GM12878 (cell line): ENCODE results near the gene CALM3. TPM values are rescaled to one million over a fixed set of nuclear protein-coding genes. Genes with fewer than 3 reads are reported as not detected.
A peak's percentile ranks its signal among the peaks of the same experiment; 100 is the strongest.

Experiments used
- ATAC-seq: fragments of 200-7000 bp; cut with Tn5 transposase; 3 replicates; pipeline ENCODE4 v1.9.1; 2020; ENCODE audit warnings: mild to moderate bottlenecking, moderate library complexity
- BruUV-seq: library from RNA; stranded (reverse); fragments of 400-500 nt; replicated peaks from 2 replicates; lab custom pipeline; 2021; lab: Mats Ljungman, UMichigan
- CTCF ChIA-PET: fragments of 300-600 bp; sonication (Branson Sonifier 250); formaldehyde crosslinking; extraction: SDS; loops from one replicate; lab custom pipeline; 2021; ENCODE audit warnings: inconsistent platforms; lab: Yijun Ruan, JAX
- POLR2A ChIA-PET: fragments of 350-600 bp; formaldehyde crosslinking; extraction: SDS; loops from one replicate; lab custom pipeline; 2021; ENCODE audit warnings: inconsistent platforms; lab: Charles Lee
- RAD21 ChIA-PET: fragments of 300-600 bp; sonication (Branson Sonifier 250); formaldehyde crosslinking; loops from one replicate; lab custom pipeline; 2023; ENCODE audit warnings: antibody characterized with exemption; ENCODE audit not compliant: unreplicated experiment; lab: Charles Lee
- SMC1A ChIA-PET: fragments of 300-600 bp; sonication (Branson Sonifier 250); formaldehyde crosslinking; loops from one replicate; lab custom pipeline; 2023; ENCODE audit not compliant: unreplicated experiment, uncharacterized antibody; lab: Charles Lee
- DNase-seq: peaks from one replicate; pipeline ENCODE4 v3.0.0-alpha.2; 2011; ENCODE audit warnings: low read depth, low spot score
- FAIRE-seq: peaks from 3 replicates; lab custom pipeline; 2011; peaks lifted over from hg19 to GRCh38; lab: Jason Lieb, UNC
- H2AFZ ChIP-seq: 2 replicates; pipeline ENCODE4 v1.6.0; 2011; ENCODE audit warnings: low read depth, low read length, control low read depth; ENCODE audit not compliant: control insufficient read depth
- H3K27ac ChIP-seq: 2 replicates; pipeline ENCODE4 v1.5.1; 2011; ENCODE audit warnings: control low read depth; ENCODE audit not compliant: control insufficient read depth, insufficient read depth
- H3K27me3 ChIP-seq, 2 experiments: replicated peaks in 1 of 2; 2 replicates each; pipeline versions ENCODE4 v1.6.0 to v1.6.1; 2011; ENCODE audit warnings: low read length in 1 of 2; ENCODE audit not compliant: control insufficient read depth in 2 of 2, insufficient read depth in 2 of 2
- H3K36me3 ChIP-seq, 2 experiments: 2 replicates each; pipeline ENCODE4 v1.5.1; 2011; ENCODE audit warnings: low read length in 1 of 2; ENCODE audit not compliant: control insufficient read depth in 2 of 2, insufficient read depth in 2 of 2
- H3K4me1 ChIP-seq: 2 replicates; pipeline ENCODE4 v1.6.1; 2011; ENCODE audit warnings: mild to moderate bottlenecking, low read length, moderate library complexity, mixed read lengths; ENCODE audit not compliant: control insufficient read depth, insufficient read depth
- H3K4me2 ChIP-seq: 2 replicates; pipeline ENCODE4 v1.6.0; 2011; ENCODE audit warnings: control low read depth; ENCODE audit not compliant: control insufficient read depth, insufficient read depth
- H3K4me3 ChIP-seq: fragments of 200-600 bp; sonication (generic); 2 replicates; pipeline ENCODE4 v1.5.1; 2016
- H3K79me2 ChIP-seq: 2 replicates; pipeline ENCODE4 v1.6.0; 2011; ENCODE audit warnings: low read length; ENCODE audit not compliant: control insufficient read depth, insufficient read depth
- H3K9ac ChIP-seq: 2 replicates; pipeline ENCODE4 v1.8.0; 2011; ENCODE audit warnings: low read length, control low read depth, mixed read lengths; ENCODE audit not compliant: control insufficient read depth, insufficient read depth
- H3K9me3 ChIP-seq: replicated peaks from 3 replicates; pipeline ENCODE4 v1.5.1; 2011; ENCODE audit warnings: mild to moderate bottlenecking, low read length; ENCODE audit not compliant: control insufficient read depth, insufficient read depth
- H4K20me1 ChIP-seq: 2 replicates; pipeline ENCODE4 v1.6.0; 2011; ENCODE audit not compliant: control insufficient read depth, insufficient read depth
- PML ChIP-seq: IDR thresholded peaks from 2 replicates; pipeline ENCODE4 v1.6.1; 2012; ENCODE audit warnings: low read length, inconsistent platforms
- WGBS: methylation state at CpG from one replicate; pipeline ENCODE4 v1.1.6; 2016; ENCODE audit warnings: low lambda C conversion rate; ENCODE audit not compliant: insufficient replicate concordance, insufficient coverage; ENCODE audit errors: missing lambda C conversion rate; 5-methylcytosine and 5-hydroxymethylcytosine counted together
- in situ Hi-C: fragments of 300-500 bp; cut with MboI; formaldehyde crosslinking; loops from 9 replicates; pipeline ENCODE4 v1.14.3; 2018; ENCODE audit warnings: mixed read lengths
- intact Hi-C: fragments of 100-400 bp; cut with micrococcal nuclease; formaldehyde crosslinking; loops from one replicate; pipeline ENCODE4 v1.14.2; 2022; ENCODE audit not compliant: unreplicated experiment
- polyA plus RNA-seq, 11 experiments: library from polyadenylated mRNA; depleted of rRNA in 4 of 11; unstranded in 6 of 11; stranded (reverse) in 5 of 11; fragments of >200 nt; fragmentation: Nextera tagmentation in 4 of 11; fragmentation: Illumina TruSeq in 1 of 11; extraction: Ambion mirVana in 4 of 11; extraction: Trizol in 1 of 11; gene quantifications; 1 replicate in 1 of 11; 2 replicates in 10 of 11; pipeline versions ENCODE4 v1.2.1 to v1.2.3, GENCODE V29; 2011 to 2016; ENCODE audit warnings: inconsistent platforms in 2 of 11, missing spikeins in 2 of 11, low read depth in 1 of 11
- total RNA-seq, 4 experiments: library from RNA; depleted of rRNA in 3 of 4; stranded (reverse); fragments of >200 nt in 3 of 4; fragmentation: Illumina TruSeq in 1 of 4; extraction: Trizol in 1 of 4; gene quantifications; 2 replicates each; pipeline versions ENCODE4 v1.2.1 to v1.2.3, GENCODE V29; 2013 to 2021
- TF ChIP-seq, protein P1 (sequence below): fragments of 450-650 bp; formaldehyde crosslinking; IDR thresholded peaks from 2 replicates; pipeline ENCODE4 v1.5.0; 2022; ENCODE audit warnings: mild to moderate bottlenecking, missing genetic modification characterization

CALM3 gene
- total and polyA plus RNA-seq, 10 of the 15 experiments (the other 5 are each of a cell fraction or from before 2014, with no cell fraction given): 164 to 849 (median 347) TPM

DNA sequence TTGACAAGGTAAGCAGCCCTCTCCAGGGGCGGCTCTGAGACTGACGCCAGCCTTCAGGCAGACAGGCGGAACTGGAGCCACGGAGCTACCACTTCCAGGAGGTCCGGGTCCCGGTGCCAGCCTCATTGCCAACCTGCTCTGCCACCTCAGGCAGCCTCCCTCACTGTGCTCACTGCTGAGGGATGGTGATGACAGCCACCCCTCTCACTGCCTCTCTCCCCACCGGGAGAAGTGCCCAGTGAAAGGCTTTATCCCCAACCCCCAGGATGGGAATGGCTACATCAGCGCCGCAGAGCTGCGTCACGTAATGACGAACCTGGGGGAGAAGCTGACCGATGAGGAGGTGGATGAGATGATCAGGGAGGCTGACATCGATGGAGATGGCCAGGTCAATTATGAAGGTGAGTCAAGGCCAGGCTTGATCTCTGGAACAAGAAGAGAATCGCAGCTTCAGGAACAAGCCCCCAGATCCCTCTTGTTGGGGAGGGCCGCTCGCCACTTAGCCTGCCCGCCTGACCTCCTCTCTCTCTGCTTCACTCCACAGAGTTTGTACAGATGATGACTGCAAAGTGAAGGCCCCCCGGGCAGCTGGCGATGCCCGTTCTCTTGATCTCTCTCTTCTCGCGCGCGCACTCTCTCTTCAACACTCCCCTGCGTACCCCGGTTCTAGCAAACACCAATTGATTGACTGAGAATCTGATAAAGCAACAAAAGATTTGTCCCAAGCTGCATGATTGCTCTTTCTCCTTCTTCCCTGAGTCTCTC lies 7.6 kb downstream of the CALM3 start:
- Histone ChIP-seq H3K4me2 (no peak overlapping the region), H3K27me3 (no peaks in the 10 kb centered on the region), H3K36me3 (peaks cover 38 to 47% of the 10 kb centered on the region in 2 experiments), H3K4me3 (no peak overlapping the region), H2AFZ (no peak overlapping the region), H4K20me1 (peaks cover 10% of the 10 kb centered on the region), H3K4me1 (peaks cover 27% of the 10 kb centered on the region), H3K79me2 (peaks cover 22% of the 10 kb centered on the region), H3K27ac (no peak overlapping the region), H3K9ac (no peak overlapping the region), H3K9me3 (no peaks in the 10 kb centered on the region)
- no TSS peak for BruUV-seq
- ChIA-PET RAD21 (no interaction called here), SMC1A (no interaction called here), CTCF (no interaction called here), POLR2A (no interaction called here)
- DNase-seq (no peak), FAIRE-seq (no peak), ATAC-seq (no peak)
- in situ Hi-C loops (no loop called here), intact Hi-C loops (no loop called here)
- WGBS: 99% methylated on average over 24 of the region's 27 CpGs
- peak; percentile 3; the same call in 1 of the 2 replicates for TF ChIP-seq PML
- TF ChIP-seq, protein P1, sequence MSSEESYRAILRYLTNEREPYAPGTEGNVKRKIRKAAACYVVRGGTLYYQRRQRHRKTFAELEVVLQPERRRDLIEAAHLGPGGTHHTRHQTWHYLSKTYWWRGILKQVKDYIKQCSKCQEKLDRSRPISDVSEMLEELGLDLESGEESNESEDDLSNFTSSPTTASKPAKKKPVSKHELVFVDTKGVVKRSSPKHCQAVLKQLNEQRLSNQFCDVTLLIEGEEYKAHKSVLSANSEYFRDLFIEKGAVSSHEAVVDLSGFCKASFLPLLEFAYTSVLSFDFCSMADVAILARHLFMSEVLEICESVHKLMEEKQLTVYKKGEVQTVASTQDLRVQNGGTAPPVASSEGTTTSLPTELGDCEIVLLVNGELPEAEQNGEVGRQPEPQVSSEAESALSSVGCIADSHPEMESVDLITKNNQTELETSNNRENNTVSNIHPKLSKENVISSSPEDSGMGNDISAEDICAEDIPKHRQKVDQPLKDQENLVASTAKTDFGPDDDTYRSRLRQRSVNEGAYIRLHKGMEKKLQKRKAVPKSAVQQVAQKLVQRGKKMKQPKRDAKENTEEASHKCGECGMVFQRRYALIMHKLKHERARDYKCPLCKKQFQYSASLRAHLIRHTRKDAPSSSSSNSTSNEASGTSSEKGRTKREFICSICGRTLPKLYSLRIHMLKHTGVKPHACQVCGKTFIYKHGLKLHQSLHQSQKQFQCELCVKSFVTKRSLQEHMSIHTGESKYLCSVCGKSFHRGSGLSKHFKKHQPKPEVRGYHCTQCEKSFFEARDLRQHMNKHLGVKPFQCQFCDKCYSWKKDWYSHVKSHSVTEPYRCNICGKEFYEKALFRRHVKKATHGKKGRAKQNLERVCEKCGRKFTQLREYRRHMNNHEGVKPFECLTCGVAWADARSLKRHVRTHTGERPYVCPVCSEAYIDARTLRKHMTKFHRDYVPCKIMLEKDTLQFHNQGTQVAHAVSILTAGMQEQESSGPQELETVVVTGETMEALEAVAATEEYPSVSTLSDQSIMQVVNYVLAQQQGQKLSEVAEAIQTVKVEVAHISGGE (CRISPR knock-in tag): no peak
- TF ChIP-seq, all 136 proteins: peak for 1
